Central memory CD4-positive, alpha-beta T cell (primary cell): ENCODE measurements around the gene ATRX.
"Not testable (repeated sequence)": the region's sequence is repeated elsewhere in the genome, so short reads cannot be mapped to it uniquely, and the experiment has no call there.

Experiments used
- DNase-seq: peaks from one replicate; pipeline ENCODE4 v3.0.0; 2022

ATRX gene

GRCh38 chrX:77603635-77604336 lies 182.2 kb downstream of the ATRX start:
- DNase-seq: no peak

GRCh38 chrX:77597511-77597910 lies 188.5 kb downstream of the ATRX start:
- DNase-seq: no peak

GRCh38 chrX:77597090-77597489 lies 188.9 kb downstream of the ATRX start:
- DNase-seq: no peak

GRCh38 chrX:77595848-77596247 lies 190.2 kb downstream of the ATRX start:
- no peak for DNase-seq

- DNase-seq: no peak
Measured at GRCh38 chrX:77572322-77572721, 213.7 kb downstream of the ATRX start.

GRCh38 chrX:77565278-77565677 lies 220.7 kb downstream of the ATRX start:
- no peak for DNase-seq

GRCh38 chrX:77564823-77565222 lies 221.2 kb downstream of the ATRX start:
- no peak for DNase-seq

- no peak for DNase-seq
Measured at GRCh38 chrX:77561372-77561771, 224.6 kb downstream of the ATRX start.

- no peak for DNase-seq
Measured at GRCh38 chrX:77556276-77556675, 229.7 kb downstream of the ATRX start.

- DNase-seq: no peak
Measured at GRCh38 chrX:77548751-77549150, 237.3 kb downstream of the ATRX start.

- DNase-seq: not testable (repeated sequence)
Measured at GRCh38 chrX:77539778-77540177, 246.2 kb downstream of the ATRX start.

GRCh38 chrX:77531261-77531660 lies 254.8 kb downstream of the ATRX start:
- DNase-seq: not testable (repeated sequence)

- DNase-seq: no peak
Measured at GRCh38 chrX:77528034-77528433, 258.0 kb downstream of the ATRX start.

- DNase-seq: no peak
Measured at GRCh38 chrX:77527233-77528001, 258.6 kb downstream of the ATRX start.

- no peak for DNase-seq
Measured at GRCh38 chrX:77519765-77520164, 266.3 kb downstream of the ATRX start.

GRCh38 chrX:77514177-77514576 lies 271.8 kb downstream of the ATRX start:
- no peak for DNase-seq

- DNase-seq: no peak
Measured at GRCh38 chrX:77510007-77510406, 276.0 kb downstream of the ATRX start.

GRCh38 chrX:77505227-77505626 lies 280.8 kb downstream of the ATRX start:
- DNase-seq: no peak

GRCh38 chrX:77502951-77503525 lies 283.0 kb downstream of the ATRX start:
- no peak for DNase-seq

- DNase-seq: not testable (repeated sequence)
Measured at GRCh38 chrX:77500164-77500563, 285.9 kb downstream of the ATRX start.

GRCh38 chrX:77493677-77494553 lies 292.1 kb downstream of the ATRX start:
- DNase-seq: no peak

- DNase-seq: no peak
Measured at GRCh38 chrX:77484045-77484444, 302.0 kb downstream of the ATRX start.

GRCh38 chrX:77455437-77455836 lies 330.6 kb downstream of the ATRX start:
- no peak for DNase-seq
